IPS-18c (cell line): ENCODE data around the gene VPREB1.
"Not testable (repeated sequence)": the region's sequence is repeated elsewhere in the genome, so short reads cannot be mapped to it uniquely, and the experiment has no call there.

Experiments used
- H3K4me3 ChIP-seq: 2 replicates; pipeline ENCODE4 v1.7.0; 2013; ENCODE audit warnings: low read depth, mild to moderate bottlenecking, low read length, moderate library complexity; ENCODE audit not compliant: insufficient read depth
- H3K9me3 ChIP-seq: one replicate; pipeline ENCODE4 v1.6.1; 2013; ENCODE audit warnings: mild to moderate bottlenecking, low read length, moderate library complexity; ENCODE audit not compliant: control insufficient read depth, insufficient read depth

Gene VPREB1

GRCh38 chr22:22237521-22237920 lies 7.1 kb upstream of the VPREB1 start:
- Histone ChIP-seq H3K9me3 (no peaks in the 10 kb centered on the region), H3K4me3 (no peak overlapping the region)

- no peaks in the 10 kb centered on the region for H3K9me3 ChIP-seq
- no peak overlapping the region for H3K4me3 ChIP-seq
Measured at GRCh38 chr22:22239311-22239939, 5.2 kb upstream of the VPREB1 start.

GRCh38 chr22:22241554-22241898 lies 3.1 kb upstream of the VPREB1 start:
- Histone ChIP-seq H3K4me3 (no peak overlapping the region), H3K9me3 (no peaks in the 10 kb centered on the region)

GRCh38 chr22:22242488-22242887 lies 2.1 kb upstream of the VPREB1 start:
- no peak overlapping the region for H3K4me3 ChIP-seq
- H3K9me3 ChIP-seq: no peaks in the 10 kb centered on the region

- H3K9me3 ChIP-seq: no peaks in the 10 kb centered on the region
- no peak overlapping the region for H3K4me3 ChIP-seq
Measured at GRCh38 chr22:22243033-22243680, 1.4 kb upstream of the VPREB1 start.

- Histone ChIP-seq H3K9me3 (no peaks in the 10 kb centered on the region), H3K4me3 (no peak overlapping the region)
Measured at GRCh38 chr22:22245256-22245909, 797 bp downstream of the VPREB1 start.

GRCh38 chr22:22245935-22246525 lies 1.4 kb downstream of the VPREB1 start:
- H3K4me3 ChIP-seq: no peak overlapping the region
- H3K9me3 ChIP-seq: no peaks in the 10 kb centered on the region

GRCh38 chr22:22246706-22247105 lies 2.1 kb downstream of the VPREB1 start:
- no peak overlapping the region for H3K4me3 ChIP-seq
- no peaks in the 10 kb centered on the region for H3K9me3 ChIP-seq

GRCh38 chr22:22248878-22249277 lies 4.3 kb downstream of the VPREB1 start:
- H3K4me3 ChIP-seq: no peak overlapping the region
- no peaks in the 10 kb centered on the region for H3K9me3 ChIP-seq

- not testable (repeated sequence) for H3K4me3 ChIP-seq, H3K9me3 ChIP-seq
Measured at GRCh38 chr22:22250651-22251050, 6.1 kb downstream of the VPREB1 start.

GRCh38 chr22:22256133-22256532 lies 11.5 kb downstream of the VPREB1 start:
- not testable (repeated sequence) for H3K9me3 ChIP-seq, H3K4me3 ChIP-seq

- not testable (repeated sequence) for H3K4me3 ChIP-seq, H3K9me3 ChIP-seq
Measured at GRCh38 chr22:22258597-22259415, 14.2 kb downstream of the VPREB1 start.

- H3K9me3 ChIP-seq, H3K4me3 ChIP-seq: not testable (repeated sequence)
Measured at GRCh38 chr22:22260169-22260568, 15.6 kb downstream of the VPREB1 start.

- not testable (repeated sequence) for H3K9me3 ChIP-seq, H3K4me3 ChIP-seq
Measured at GRCh38 chr22:22260586-22260985, 16.0 kb downstream of the VPREB1 start.

GRCh38 chr22:22262332-22263074 lies 17.9 kb downstream of the VPREB1 start:
- H3K9me3 ChIP-seq, H3K4me3 ChIP-seq: not testable (repeated sequence)

GRCh38 chr22:22263823-22264222 lies 19.2 kb downstream of the VPREB1 start:
- not testable (repeated sequence) for H3K4me3 ChIP-seq, H3K9me3 ChIP-seq
